Globus pallidus (tissue), 1 donor: ENCODE results near the gene FANK1.

Experiments used
- DNase-seq: peaks from one replicate; pipeline ENCODE4 v3.0.0-alpha.2; 2015; ENCODE audit warnings: low spot score

The FANK1 gene

GRCh38 chr10:125989791-125990190, 93.4 kb downstream of the FANK1 start:
- DNase-seq, result no peak

DNA sequence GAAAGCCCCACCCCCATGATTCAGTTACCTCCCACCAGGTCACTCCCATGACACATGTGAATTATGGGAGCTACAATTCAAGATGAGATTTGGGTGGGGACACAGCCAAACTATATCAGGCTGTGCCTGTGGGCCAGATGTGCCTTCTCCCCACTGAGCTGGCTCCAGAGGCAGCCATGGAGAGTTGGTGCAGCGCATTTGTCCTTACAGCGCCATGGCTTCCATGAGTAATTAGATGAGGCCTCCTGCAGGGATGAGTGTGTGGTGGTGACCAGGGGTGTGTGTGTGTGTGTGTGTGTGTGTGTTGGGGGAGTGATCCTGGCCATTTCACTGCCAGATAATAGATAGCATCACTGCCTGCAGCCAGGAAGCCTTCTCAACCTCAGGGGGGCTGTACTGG, 94.6 kb downstream of the FANK1 start:
- no peak for DNase-seq

- no peak for DNase-seq
Observed at GRCh38 chr10:125991392-125991791, 95.0 kb downstream of the FANK1 start.

DNA sequence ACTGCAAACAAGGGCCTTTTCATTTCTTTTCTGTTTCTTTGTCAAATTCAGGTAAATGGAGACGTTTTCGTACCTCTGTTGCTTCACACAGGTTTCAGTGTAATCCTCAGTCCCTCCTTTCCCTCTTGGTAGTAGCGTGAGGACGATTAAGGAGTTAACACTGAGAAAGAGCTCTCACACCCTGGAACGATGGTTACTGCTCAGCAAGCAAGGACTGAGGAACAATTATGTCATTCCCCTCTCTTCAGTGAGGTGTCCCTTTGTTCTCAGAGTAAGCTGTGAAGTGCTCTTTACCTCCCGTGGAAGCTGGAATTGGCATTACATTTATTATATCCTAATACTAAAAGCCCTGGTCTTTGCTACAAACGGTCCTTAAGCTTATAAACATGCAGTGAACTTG, 95.9 kb downstream of the FANK1 start:
- DNase-seq, result no peak

- DNase-seq, result no peak
Observed at GRCh38 chr10:125994601-125995000, 98.2 kb downstream of the FANK1 start.

GRCh38 chr10:125995726-125996304, 99.5 kb downstream of the FANK1 start:
- no peak for DNase-seq

- no peak for DNase-seq
Observed at GRCh38 chr10:125997586-125997985, 101.2 kb downstream of the FANK1 start.

DNA sequence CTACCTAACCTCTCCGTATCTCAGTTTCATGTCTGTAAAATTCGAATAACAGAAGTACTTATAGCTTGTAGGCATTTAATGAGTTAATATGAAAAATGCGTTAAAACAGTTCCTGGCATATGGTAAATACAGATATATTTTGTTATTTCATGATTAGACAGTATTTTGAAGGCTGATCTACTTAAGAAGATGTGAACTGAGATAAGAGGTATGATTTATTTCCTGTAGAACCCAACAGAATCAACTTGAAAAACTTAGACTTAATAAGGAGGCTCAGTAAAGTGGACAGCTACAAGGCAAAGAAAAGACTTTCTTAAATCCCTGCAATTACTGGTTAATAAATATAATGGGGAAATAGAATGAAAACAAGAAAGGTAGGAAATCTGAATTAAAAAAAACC, 103.3 kb downstream of the FANK1 start:
- DNase-seq, result no peak

DNA sequence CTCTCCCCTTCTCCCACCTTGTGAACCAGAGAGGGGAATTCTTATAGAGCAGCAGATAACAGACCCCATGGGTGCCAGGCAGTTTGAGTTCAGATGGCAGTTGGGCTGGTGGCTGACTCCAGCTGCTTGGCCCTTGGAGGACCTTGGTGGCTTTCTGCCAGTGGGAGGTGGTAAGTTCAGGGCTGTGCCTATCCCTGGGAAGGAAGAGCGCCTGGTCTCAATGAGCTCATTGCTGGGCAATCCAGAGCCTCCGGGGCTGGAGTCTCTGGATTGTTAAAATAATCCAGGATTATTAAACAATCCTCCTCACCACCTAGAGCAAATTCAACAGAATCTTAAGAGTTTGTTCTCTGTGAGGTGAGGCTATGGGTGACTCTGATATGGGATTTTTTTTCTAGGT, 105.2 kb downstream of the FANK1 start:
- no peak for DNase-seq

- no peak for DNase-seq
Observed at GRCh38 chr10:126004752-126005151, 108.4 kb downstream of the FANK1 start.

GRCh38 chr10:126006264-126006663, 109.9 kb downstream of the FANK1 start:
- no peak for DNase-seq

- DNase-seq, result no peak
Observed at GRCh38 chr10:126006906-126007305, 110.5 kb downstream of the FANK1 start.

GRCh38 chr10:126009650-126010049, 113.3 kb downstream of the FANK1 start:
- DNase-seq, result no peak

GRCh38 chr10:126011995-126012394, 115.6 kb downstream of the FANK1 start:
- no peak for DNase-seq

DNA sequence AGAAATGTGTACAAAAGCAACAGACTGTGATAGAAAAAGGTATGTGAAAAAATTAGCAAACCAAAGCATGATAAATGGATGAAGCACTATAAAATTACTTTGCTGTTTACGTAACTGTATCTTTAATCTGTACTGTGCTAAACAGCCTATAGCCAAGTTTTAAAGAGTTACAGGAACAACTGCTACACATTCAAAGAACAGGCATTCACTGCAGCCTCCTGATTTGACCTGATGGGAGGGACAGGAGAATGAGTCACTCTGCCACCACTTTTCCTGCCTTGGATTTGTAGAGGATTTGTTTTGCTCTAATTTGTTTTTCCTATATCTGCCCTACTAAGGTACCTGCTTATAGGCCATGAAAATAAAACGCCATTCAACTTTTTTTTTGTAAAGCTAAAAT, 116.1 kb downstream of the FANK1 start:
- no peak for DNase-seq

- DNase-seq, result no peak
Observed at GRCh38 chr10:126013489-126014281, 117.3 kb downstream of the FANK1 start.

GRCh38 chr10:126014309-126014708, 117.9 kb downstream of the FANK1 start:
- DNase-seq, result no peak

GRCh38 chr10:126015413-126015812, 119.0 kb downstream of the FANK1 start:
- no peak for DNase-seq

- no peak for DNase-seq
Observed at GRCh38 chr10:126016156-126016805, 119.9 kb downstream of the FANK1 start.

DNA sequence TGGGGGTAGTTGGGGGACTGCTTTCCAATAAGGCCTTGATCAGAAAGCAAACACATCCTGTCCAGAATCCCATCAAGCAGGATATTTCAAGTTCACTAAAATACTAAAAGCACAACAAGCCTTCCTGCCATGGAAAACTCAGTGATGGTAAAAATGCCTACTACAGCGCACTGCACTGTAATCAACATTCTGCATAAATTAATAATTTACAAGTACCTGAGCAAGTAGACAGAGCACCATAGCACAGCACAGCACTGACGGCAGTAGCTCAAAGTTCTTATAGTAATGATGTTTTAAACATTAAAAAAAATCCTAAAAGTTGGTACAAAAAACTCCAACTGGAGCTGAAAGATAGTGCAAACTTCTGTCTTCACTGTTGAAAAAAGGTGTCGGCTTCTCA, 120.5 kb downstream of the FANK1 start:
- DNase-seq, result no peak

DNA sequence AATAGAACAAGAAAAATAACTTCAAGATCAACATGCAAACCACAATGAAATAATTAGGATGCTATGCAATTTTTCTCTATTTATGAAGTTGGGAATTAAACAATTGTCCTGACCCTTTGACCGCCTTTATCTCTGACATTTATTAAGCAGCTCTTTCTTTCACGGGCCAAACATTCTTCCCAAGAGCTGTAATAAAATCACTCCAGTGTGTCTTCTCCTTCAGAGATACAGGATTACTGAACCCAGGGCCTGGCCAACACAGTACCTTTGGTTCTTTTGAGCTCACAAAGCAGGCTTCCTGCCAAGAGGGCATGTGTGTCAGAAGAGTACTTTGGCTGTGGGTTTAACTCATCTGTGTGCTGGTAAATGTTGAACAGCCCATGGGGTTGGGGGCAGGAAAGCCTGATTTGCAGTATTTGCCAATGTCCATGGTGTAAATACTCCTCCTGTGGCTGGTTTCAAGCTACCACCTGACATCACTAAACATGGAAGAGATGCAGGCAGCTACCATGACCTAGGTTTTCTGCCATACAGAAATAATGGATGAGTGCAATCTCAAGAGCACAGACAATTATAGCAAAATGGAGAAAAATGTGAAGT, 121.7 kb downstream of the FANK1 start:
- no peak for DNase-seq

- no peak for DNase-seq
Observed at GRCh38 chr10:126021833-126022500, 125.6 kb downstream of the FANK1 start.
